ENCODE measurements around the gene OSGIN1.

Gene OSGIN1

DNA sequence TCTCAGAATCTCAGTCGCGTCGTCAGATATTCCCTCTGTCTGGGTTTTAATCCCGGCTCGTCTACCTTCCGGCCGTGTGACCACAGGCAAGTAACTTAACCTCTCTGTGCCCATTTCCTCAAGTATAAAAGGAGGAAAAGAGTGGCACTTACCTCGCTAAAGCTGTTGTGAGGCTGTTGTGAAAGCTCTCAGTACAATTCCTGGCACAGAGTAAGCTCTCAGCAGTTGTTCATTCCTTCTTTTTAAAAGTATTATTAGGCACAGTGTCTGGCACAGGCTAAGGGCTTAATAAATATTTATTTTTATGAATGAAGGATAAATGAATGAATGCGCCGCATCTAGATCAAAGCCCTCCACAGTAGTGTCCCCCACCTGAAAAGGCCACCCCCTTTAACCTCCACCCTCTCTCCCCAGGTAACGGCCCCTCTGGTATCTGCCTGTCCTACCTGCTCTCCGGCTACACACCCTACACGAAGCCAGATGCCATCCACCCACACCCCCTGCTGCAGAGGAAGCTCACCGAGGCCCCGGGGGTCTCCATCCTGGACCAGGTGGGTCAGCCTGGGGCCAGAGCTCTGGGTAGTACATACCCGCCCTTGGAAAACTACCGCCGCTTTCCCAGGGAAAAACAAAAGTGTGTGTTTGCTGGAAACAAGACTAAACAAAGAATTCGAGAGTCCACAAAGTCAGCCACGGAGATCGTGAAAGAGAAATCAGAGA, 6.0 kb downstream of the OSGIN1 start:
- no peak for DNase-seq

DNA sequence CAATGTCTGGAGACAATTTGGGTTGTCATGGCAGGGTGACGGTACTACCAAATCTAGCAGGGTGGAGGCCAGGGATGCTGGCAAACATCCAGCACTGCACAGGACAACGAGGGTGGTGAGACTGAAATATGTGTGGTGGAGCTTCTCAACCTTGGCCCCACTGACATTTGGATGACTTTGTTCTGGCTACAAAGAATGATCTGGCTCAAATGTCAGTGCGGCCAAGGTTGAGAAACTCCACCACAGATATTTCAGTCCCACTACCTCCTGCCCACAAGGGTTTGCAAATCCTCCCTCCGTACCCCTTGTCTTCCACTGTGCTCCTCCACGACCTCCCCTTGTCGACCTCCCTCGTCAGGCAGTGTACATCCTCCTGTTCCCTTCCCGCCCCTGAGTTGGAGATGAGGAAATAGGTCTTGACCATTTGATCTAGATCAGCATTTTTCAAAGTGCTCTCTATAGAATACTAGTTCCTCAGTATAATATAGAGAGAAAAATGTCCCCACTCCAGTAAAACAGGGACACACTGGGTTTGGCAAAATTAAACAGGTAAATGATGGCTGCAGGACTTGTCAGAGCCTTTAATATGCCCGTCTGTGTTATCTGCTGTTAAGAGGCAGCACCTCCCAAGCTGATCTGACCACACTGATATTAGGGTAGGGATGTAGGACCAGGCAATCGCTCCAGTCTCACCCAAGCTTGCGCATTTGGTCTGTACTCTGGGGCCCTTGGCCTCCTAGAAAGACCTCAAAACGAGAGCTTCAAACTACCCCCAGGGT, 6.8 kb downstream of the OSGIN1 start:
- DNase-seq, result no peak

DNA sequence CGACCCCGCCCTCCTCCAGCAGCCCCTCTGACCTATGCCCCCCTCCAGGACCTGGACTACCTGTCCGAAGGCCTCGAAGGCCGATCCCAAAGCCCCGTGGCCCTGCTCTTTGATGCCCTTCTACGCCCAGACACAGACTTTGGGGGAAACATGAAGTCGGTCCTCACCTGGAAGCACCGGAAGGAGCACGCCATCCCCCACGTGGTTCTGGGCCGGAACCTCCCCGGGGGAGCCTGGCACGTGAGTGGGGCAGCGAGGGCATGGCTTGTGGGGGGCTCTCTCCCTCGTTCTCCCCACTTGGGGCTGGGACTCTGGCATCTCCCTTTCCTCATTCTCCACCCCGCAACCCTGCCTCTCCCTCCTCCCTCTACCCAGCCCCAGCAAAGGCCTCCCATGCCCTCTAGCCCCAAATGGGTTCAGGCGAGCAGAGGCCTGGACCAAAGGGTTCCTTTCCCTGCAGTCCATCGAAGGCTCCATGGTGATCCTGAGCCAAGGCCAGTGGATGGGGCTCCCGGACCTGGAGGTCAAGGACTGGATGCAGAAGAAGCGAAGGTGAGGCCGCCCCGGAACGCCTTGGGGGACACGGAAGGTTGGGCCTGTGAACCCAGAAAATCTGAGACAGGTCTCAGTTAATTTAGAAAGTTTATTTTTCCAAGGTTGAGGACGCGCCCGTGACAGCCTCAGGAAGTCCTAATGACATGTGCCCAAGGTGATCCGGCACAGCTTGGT, 7.6 kb downstream of the OSGIN1 start:
- DNase-seq, result no peak

DNA sequence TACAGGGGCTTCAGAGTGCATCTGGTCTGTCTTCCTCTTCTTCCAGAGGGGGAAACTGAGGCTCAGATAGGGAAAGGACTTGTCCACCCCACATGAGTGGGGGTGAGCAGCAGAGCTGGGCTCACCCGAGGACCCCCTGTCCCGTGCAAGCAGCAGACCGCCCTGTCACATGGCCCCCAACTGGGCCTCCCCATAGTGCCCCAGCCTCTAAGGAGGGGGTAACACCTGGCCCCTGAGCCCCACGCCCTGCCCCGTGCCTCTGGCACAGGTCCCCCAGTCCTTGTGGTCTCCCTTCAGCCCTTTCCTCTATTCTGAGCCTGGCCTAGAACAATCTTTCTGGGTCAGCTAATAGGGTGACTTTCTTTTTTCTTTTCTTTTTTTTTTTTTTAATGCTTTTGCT, 8.6 kb downstream of the OSGIN1 start:
- no peak for DNase-seq

DNA sequence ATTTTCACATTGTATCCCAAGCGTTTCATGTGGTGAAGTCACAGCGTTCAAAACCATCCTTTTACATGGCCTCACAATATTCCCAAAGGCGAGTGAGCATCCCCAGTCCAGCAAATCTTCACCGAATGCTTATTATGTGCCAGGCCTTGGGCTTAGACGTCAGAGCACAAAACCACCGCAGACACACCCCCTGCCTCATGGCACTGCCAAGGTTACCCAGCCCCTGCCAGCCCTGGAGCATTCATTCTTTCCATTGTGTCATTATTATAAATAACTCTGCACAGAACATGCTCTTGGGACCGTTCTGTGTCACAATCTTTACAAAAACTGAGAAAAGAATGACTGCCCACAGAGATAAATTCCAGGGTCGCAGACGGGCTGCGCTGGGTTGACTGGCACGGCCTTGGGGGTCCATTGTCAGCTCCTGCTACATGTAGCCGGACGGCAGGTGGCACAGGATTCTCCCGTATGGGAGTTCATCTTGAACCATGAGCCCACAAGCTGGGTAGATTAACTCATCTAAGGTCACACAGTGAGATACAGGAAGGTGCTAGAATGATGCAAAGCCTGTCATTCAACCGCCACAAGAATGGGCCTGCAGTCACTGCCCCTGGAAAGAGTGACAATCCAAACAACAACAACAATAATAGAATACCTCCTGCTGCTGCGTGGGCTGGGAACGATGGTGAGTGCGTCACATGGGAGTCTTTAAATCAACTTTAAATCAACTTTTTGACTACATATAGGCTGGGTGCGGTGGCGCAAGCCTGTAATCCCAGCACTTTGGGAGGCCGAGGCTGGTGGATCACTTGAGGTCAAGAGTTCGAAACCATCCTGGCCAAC, 10.5 kb downstream of the OSGIN1 start:
- no peak for DNase-seq

DNA sequence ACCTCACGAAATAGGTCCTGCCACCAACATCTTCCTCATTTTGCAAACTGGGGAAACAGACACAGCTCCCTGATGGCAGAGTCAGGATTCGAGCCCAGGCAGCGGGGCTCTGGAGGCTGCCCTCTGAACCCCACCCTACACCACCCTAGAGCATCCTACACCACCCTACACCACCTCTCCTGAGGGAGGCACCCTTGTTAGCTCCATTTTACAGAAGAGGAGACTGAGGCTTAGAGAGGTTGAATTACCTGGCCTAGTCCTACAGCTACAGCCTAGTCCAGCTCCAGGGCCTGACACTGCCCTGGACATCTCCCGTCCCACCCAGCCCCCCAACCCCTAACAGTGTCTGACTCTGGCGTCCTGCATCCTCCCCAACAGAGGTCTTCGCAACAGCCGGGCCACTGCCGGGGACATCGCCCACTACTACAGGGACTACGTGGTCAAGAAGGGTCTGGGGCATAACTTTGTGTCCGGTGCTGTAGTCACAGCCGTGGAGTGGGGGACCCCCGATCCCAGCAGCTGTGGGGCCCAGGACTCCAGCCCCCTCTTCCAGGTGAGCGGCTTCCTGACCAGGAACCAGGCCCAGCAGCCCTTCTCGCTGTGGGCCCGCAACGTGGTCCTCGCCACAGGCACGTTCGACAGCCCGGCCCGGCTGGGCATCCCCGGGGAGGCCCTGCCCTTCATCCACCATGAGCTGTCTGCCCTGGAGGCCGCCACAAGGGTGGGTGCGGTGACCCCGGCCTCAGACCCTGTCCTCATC, 11.8 kb downstream of the OSGIN1 start:
- DNase-seq, result no peak

DNA sequence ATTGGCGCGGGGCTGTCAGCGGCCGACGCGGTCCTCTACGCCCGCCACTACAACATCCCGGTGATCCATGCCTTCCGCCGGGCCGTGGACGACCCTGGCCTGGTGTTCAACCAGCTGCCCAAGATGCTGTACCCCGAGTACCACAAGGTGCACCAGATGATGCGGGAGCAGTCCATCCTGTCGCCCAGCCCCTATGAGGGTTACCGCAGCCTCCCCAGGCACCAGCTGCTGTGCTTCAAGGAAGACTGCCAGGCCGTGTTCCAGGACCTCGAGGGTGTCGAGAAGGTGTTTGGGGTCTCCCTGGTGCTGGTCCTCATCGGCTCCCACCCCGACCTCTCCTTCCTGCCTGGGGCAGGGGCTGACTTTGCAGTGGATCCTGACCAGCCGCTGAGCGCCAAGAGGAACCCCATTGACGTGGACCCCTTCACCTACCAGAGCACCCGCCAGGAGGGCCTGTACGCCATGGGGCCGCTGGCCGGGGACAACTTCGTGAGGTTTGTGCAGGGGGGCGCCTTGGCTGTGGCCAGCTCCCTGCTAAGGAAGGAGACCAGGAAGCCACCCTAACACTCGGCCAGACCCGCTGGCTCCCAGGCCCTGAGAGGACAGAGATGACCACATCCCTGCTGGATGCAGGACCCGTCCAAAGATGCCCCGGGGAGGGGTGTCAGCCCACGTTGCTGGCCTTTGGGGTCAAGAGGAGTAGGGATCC, 12.6 kb downstream of the OSGIN1 start:
- no peak for DNase-seq

DNA sequence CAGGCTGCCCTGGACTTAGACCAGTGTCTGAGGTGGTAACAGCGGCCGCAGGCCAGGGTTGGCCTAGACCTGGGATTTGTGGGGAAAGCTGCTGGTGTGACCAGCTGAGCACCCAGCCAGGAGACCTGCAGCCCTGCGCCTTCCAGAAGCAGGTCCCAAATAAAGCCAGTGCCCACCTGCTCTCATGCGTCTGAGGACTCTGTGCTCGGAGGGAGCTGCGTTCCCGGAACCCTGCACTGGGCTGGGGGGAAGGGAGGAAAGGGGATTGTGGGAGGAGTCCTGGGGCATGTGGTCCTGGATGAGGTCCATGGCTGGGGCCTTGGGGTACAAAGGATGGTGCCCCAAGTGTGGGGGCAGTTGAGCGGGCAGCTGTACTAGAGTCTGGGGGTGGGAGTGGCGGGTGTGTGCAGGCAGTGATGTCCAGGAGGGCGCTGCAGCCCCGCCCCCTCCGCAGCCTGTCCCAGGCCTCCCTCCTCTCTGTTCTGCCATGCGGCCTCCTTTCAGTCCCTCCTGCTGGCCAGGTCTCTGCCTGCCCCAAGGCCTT, 13.2 kb downstream of the OSGIN1 start:
- no peak for DNase-seq

DNA sequence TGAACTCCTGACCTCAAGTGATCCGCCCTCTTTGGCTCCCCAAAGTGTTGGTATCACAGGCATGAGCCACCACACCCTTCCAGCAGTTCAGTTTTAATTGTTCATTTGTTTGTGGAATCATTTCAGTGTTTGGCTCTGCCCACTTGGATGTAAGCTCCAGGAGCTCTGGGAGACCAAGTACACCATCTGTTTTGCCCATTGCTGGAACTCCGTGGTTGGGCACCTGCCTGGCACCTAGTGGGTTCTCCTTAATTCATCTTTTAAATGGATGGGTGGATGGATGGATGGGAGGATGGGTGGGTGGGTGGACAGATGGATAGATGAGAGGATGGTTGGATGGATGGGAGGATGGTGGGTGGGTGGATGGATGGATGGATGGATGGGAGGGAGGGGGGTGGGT, 14.1 kb downstream of the OSGIN1 start:
- DNase-seq, result no peak

DNA sequence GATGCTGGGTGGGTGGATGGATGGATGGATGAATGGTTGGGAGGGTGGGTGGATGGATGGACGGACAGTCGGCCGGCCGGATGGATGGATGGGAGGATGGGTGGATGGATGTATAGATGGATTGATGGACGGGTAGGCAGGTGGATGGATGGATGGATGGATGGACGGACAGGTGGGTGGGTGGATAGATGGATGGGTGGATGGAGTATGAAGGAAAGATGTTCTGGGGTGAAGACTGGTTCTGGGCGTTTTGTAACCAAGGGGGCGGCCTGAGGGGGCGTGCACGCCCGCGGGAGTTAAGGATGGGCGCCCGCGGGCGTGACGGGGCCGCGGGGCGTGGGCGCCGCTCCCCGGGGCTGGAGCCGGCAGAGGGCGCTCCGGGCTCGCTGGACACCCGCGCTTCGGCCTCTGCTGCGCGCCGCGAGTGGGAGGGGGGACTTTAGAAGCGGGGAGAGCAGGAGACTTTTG, 14.8 kb downstream of the OSGIN1 start, which contains the start of gene NECAB2:
Gene NECAB2 (plus strand): TSS at position 407 of the 468 bp plus-strand sequence. CDS start 405 bp downstream, outside the sequence.
- DNase-seq, result no peak

DNA sequence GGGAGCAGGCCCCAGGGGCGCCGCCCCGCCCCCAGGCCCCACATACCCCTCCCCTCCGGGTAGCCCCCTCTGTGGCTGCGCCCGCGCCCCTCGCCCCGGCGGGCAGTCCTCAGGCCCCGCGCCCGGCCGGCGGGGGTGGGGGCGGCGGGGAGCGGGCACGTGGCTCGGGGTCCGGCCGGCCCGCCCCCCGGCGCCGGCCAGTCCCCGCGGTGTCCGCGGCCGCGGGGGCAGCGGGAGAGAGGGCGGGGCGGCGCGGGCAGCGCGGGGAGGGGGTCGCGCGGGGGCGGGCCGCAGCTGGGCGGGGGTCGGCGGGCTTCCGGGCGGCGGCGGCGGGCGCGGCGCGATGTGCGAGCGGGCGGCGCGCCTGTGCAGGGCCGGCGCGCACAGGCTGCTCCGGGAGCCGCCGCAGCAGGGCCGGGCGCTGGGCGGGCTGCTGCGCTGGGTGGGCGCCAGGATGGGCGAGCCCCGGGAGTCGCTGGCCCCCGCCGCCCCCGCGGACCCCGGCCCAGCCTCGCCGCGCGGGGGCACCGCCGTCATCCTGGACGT, 15.3 kb downstream of the OSGIN1 start:
- DNase-seq, result no peak

DNA sequence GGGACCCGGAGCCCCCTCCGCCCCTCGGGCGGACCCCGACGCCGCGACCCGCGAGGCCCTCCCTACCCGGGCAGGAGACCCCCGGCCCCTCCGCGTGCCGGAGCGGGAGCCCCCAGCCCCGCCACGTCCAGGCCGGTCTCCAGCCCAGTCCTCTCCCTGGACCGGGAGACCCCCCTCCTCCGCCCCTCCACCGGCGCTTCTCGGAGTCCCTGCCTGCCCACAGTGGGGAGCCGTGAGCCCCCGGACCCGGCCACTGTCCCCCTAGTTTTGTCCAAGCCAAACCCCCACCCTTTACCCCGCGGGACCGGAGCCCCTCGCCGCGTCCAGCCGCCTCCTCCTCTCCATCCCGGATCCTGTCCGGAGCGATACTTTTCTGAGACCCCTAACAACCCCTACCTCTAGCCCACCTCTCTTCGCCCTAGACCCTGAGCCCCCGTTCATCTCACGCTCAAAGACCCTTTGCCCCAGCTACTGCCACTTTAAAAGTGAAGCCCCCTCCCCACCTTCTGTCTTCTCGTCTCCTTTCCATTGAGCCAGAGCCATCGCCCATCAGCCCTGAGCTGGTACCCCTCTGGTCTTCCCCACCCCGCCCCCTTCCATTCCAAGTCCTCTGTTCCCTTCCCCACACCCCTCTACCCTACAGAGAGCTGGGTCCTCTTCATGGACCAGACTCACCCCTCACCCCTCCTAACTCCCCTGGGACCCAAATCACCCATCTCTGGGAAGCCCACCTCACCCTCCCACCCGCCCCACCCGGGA, 16.0 kb downstream of the OSGIN1 start:
- DNase-seq, result no peak

DNA sequence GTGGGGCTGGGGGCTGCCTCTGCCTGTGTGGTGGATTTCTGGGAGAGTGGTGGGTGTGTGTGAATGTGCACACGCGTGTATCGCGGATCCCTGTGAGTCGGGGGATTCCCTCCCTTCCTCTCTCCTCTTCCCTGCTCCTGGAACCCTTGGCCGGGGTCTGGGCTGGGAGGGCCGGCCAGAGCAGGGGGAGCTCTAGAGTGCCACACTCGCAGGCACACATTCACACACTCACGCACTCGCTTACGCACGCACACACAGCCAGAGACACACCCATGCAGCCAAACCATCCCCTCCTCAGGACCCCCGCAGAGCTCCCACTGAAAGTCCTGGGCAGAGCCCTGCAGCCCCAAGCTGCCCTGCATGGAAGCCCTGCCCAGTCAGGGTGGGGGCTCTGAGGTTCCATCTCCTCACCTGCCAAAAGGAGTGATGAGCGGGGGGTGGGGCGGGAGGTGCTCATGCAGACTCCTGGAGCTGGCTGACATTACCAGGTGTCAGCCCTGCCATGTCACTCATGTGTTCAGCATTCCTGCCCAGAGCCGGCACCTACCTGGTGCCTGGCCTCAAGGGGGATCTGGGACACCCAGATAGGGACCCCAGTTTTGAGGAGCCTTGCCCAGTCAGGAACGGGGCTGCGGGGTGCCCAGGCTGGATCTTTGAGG, 16.9 kb downstream of the OSGIN1 start:
- DNase-seq, result no peak

DNA sequence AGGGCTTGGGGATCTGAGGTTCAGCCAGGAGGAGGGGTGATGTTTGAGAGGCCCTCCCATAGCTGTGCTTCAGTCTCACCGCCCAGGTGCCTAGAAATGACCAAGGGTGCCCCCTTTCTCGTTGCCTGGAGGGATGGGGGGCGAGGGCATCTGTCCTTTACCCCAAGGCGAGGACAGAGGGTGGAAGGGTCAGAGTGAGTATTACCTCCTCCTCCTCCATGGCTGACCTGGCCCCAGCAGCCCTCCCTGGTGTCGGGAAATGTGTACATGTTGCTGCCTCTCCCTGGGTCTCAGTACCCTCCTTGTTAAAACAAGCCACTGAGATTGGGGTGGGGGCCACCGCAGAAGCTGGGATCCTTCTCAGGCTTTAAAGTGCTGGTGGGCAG, 17.4 kb downstream of the OSGIN1 start:
- DNase-seq, result no peak

DNA sequence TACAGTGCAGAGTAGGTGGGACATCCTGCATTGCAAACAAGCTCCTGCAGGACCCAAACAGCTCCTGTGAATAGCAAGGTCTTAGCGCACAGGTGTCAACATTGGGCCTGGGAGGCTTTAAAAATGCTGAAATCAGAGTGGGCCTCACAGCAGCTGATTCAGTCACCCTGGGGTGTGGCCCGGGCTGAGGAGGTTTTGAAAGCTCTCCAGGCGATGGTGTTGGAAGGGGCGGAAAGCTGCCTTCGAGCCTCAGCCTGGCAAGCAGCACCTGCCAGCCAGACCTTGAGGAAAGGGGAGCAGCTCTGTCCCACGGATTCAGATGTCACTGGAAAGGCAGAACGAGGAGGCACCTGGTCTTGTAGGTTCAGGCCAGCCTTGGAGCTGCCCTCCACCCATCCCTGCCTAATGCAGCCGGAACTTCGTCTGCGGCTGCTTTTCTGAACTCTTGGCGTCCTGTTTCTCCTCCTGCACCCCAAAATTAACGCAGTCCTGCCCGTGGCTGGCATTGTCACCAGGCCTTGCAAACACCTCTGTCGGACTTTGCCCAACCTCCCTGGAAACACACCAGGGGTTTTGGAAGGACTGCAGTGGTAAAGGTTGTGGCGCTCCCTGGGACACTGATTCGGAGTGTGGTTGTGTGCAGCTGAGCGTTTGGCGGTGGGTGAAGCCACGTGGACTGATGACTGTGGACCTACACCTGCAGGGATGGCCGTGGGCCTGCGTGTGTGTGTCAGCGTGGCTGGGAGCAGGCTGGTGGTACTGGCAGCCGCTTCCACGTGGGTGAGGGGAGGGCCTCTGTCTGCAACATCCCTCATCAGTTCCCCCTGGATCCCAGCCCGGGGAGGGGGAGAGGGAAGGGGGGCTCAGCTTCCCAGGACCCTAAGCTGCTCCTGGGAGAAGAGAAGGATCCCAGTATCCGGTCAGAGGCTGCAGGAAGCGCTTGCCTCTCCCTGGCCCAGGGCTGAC, 18.4 kb downstream of the OSGIN1 start:
- DNase-seq, result no peak

DNA sequence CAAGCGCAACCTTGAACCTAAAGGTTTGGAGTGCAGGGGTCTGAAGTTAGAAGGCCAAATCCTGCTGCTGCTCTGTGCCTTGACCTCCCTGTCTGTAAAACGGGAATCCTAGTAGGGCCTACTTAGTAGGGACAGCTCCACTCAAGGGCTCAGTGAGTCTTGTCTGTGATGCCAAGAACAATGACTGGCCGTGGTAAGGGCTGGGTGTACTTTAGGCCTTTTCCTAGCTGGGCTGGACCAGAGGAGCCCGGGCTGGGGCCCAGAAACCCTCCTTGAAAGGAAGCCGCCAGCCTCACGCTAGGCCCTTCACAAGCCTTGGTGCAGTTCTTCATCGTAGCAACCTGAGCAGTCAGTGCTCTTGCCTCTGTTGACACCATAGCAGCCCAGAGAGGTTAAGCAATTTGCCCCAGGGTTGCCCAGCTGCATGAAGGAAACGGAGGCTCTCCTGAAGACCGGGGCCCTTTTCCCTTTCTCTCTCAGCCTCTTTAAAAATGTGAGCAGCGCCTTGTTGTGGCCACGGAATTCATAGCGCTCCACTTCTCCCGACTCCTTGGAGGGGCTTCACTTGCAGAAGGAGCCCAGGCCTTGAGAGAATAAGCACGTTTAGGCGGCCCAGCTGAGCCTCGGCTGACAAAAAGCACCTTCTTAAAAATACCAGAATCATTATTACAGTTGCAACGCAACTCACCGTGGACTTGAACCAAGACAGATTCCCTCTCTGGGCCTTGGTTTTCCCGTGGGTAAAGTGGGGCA, 19.4 kb downstream of the OSGIN1 start:
- DNase-seq, result no peak

DNA sequence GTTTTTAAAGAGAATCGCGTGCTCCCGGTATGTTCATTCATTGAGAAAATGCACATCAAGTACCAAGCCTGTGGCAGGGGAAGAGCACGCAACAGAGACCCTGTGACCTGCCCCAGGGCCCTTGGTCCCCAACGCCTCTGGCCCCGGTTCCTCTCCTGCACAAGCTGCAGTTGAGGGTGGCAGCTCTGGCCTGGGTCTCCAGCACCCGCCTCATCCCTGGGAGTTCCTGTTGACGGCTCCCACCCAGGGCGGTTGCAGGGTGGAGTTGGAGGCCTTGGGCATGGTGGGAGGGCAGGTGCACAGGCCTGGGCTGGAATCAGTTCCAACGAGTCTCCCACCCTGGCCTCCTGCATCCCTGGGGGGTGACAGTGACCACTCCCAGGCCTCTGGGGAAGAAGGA, 20.0 kb downstream of the OSGIN1 start:
- no peak for DNase-seq
